ENCODE data around the gene UNK. TPM values are rescaled to one million over a fixed set of nuclear protein-coding genes. Genes with fewer than 3 reads are reported as not detected.

The UNK gene
- total RNA-seq, 2 donors from 2014 or later = 18.3 to 21.8 TPM

GRCh38 chr17:75838410-75838809 is 53.8 kb downstream of the UNK start:
- ATAC-seq = no peak
- intact Hi-C loops (cut with DNase I, micrococcal nuclease) = no loop called here

GRCh38 chr17:75839942-75840798 is 55.6 kb downstream of the UNK start:
- DNase-seq (no peak), ATAC-seq (no peak)
- intact Hi-C loops (cut with DNase I, micrococcal nuclease) = no loop called here

More at GRCh38 chr17:75838410-75838809, 53.8 kb downstream of the UNK start:
- no peak for DNase-seq

GRCh38 chr17:75840799-75841164 is 56.2 kb downstream of the UNK start:
- ATAC-seq (no peak), DNase-seq (no peak)
- intact Hi-C loops (cut with DNase I, micrococcal nuclease) = no loop called here

- intact Hi-C loops (cut with DNase I, micrococcal nuclease) = no loop called here
- no peak for ATAC-seq
- DNase-seq = no peak
Measured at GRCh38 chr17:75842411-75842810, 57.8 kb downstream of the UNK start.

GRCh38 chr17:75842963-75843576 is 58.5 kb downstream of the UNK start:
- DNase-seq (no peak), ATAC-seq (no peak)

GRCh38 chr17:75843577-75844529 is 59.2 kb downstream of the UNK start, which contains the start of gene UNC13D:
TSS of gene UNC13D (minus strand) at chr17:75844404. CDS start at chr17:75844337, 67 bp downstream.
- peak in 1 of 2 donors; percentile 66 for DNase-seq
- intact Hi-C loops (cut with DNase I, micrococcal nuclease) = no loop called here
- peak; percentile 8 for ATAC-seq

More at GRCh38 chr17:75842963-75843576, 58.5 kb downstream of the UNK start:
- intact Hi-C loops (cut with DNase I, micrococcal nuclease) = no loop called here

GRCh38 chr17:75844530-75845057 is 60.0 kb downstream of the UNK start:
- DNase-seq = peak; percentile 71 to 91
- ATAC-seq = peak; percentile 70
- intact Hi-C loops (cut with DNase I, micrococcal nuclease) = no loop called here

- DNase-seq = peak; percentile 89 to 92
- intact Hi-C loops (cut with DNase I, micrococcal nuclease) = no loop called here
- peak; percentile 75 for ATAC-seq
Measured at GRCh38 chr17:75845058-75845711, 60.6 kb downstream of the UNK start.

GRCh38 chr17:75845933-75846691 is 61.5 kb downstream of the UNK start:
- ATAC-seq = peak; percentile 41

GRCh38 chr17:75846692-75847613 is 62.3 kb downstream of the UNK start:
- intact Hi-C loops (cut with DNase I, micrococcal nuclease) = no loop called here
- DNase-seq (no peak), ATAC-seq (no peak)

More at GRCh38 chr17:75845933-75846691, 61.5 kb downstream of the UNK start:
- DNase-seq = peak; percentile 47 to 62
- intact Hi-C loops (cut with DNase I, micrococcal nuclease) = no loop called here

- intact Hi-C loops (cut with DNase I, micrococcal nuclease) = no loop called here
- DNase-seq (no peak), ATAC-seq (no peak)
Measured at GRCh38 chr17:75847614-75848522, 63.3 kb downstream of the UNK start.

- ATAC-seq = no peak
- peak; percentile 74 to 96 for DNase-seq
- intact Hi-C loops (cut with DNase I, micrococcal nuclease) = no loop called here
Measured at GRCh38 chr17:75848523-75849278, 64.1 kb downstream of the UNK start.

- DNase-seq = no peak
- intact Hi-C loops (cut with DNase I, micrococcal nuclease) = no loop called here
- ATAC-seq = no peak
Measured at GRCh38 chr17:75849279-75849646, 64.7 kb downstream of the UNK start.

- DNase-seq (no peak), ATAC-seq (no peak)
- intact Hi-C loops (cut with DNase I, micrococcal nuclease) = no loop called here
Measured at GRCh38 chr17:75849724-75850123, 65.1 kb downstream of the UNK start.
